CD4-positive, alpha-beta T cell treated with Interleukin-21 for 1 hour (primary cell): ENCODE measurements around the gene EMX1.

ENCODE experiments used
- DNase-seq: peaks from one replicate; pipeline ENCODE4 v3.0.0-alpha.2; 2020

EMX1 gene

GRCh38 chr2:72926368-72926767 lies 9.0 kb downstream of the EMX1 start:
- DNase-seq: no peak

- no peak for DNase-seq
These were observed 9.6 kb downstream of the EMX1 start for GRCh38 chr2:72926811-72927465.

- DNase-seq: no peak
These were observed 10.6 kb downstream of the EMX1 start for GRCh38 chr2:72927619-72928550.

GRCh38 chr2:72929010-72929409 lies 11.7 kb downstream of the EMX1 start:
- no peak for DNase-seq

GRCh38 chr2:72931280-72931910 lies 14.1 kb downstream of the EMX1 start:
- no peak for DNase-seq

GRCh38 chr2:72932045-72932740 lies 14.9 kb downstream of the EMX1 start:
- no peak for DNase-seq

GRCh38 chr2:72932805-72933204 lies 15.5 kb downstream of the EMX1 start:
- no peak for DNase-seq

GRCh38 chr2:72933207-72933606 lies 15.9 kb downstream of the EMX1 start:
- no peak for DNase-seq

- DNase-seq: no peak
These were observed 16.4 kb downstream of the EMX1 start for GRCh38 chr2:72933646-72934151.

GRCh38 chr2:72934683-72935610 lies 17.6 kb downstream of the EMX1 start:
- no peak for DNase-seq

- no peak for DNase-seq
These were observed 18.3 kb downstream of the EMX1 start for GRCh38 chr2:72935611-72935957.

GRCh38 chr2:72936660-72937355 lies 19.5 kb downstream of the EMX1 start:
- no peak for DNase-seq

GRCh38 chr2:72937356-72937669 lies 20.0 kb downstream of the EMX1 start:
- DNase-seq: no peak

GRCh38 chr2:72938455-72938854 lies 21.1 kb downstream of the EMX1 start:
- no peak for DNase-seq

GRCh38 chr2:72940361-72940760 lies 23.0 kb downstream of the EMX1 start:
- no peak for DNase-seq

- DNase-seq: no peak
These were observed 23.5 kb downstream of the EMX1 start for GRCh38 chr2:72940786-72941185.

- DNase-seq: no peak
These were observed 25.0 kb downstream of the EMX1 start for GRCh38 chr2:72942293-72942692.

GRCh38 chr2:72942881-72943418 lies 25.6 kb downstream of the EMX1 start:
- no peak for DNase-seq

GRCh38 chr2:72943540-72944395 lies 26.4 kb downstream of the EMX1 start:
- no peak for DNase-seq

- no peak for DNase-seq
These were observed 27.6 kb downstream of the EMX1 start for GRCh38 chr2:72944804-72945449.
